Smooth muscle cell (in vitro differentiated cells): ENCODE data around the gene ZNF37A. TPM values are rescaled to one million over a fixed set of nuclear protein-coding genes. Genes with fewer than 3 reads are reported as not detected.

ENCODE experiments used
- DNase-seq: peaks from one replicate; lab custom pipeline; 2025; ENCODE audit not compliant: unreplicated experiment; lab: John Stamatoyannopoulos, UW
- H2AFZ ChIP-seq: fragments of 200-600 bp; sonication (generic); 2 replicates; pipeline ENCODE4 v1.6.0; 2016; ENCODE audit warnings: antibody characterized with exemption, low read depth, mild to moderate bottlenecking
- H3F3A ChIP-seq: fragments of 200-600 bp; sonication (generic); 2 replicates; pipeline ENCODE4 v1.6.0; 2017; ENCODE audit warnings: antibody characterized with exemption, low read depth
- H3K27ac ChIP-seq: fragments of 200-600 bp; sonication (generic); 2 replicates; pipeline ENCODE4 v1.5.1; 2016; ENCODE audit warnings: low read depth, mild to moderate bottlenecking
- H3K27me3 ChIP-seq: fragments of 200-600 bp; sonication (generic); 2 replicates; pipeline ENCODE4 v1.6.1; 2016; ENCODE audit warnings: low read depth, mild to moderate bottlenecking
- H3K36me3 ChIP-seq: fragments of 200-600 bp; sonication (generic); 2 replicates; pipeline ENCODE4 v1.5.1; 2016; ENCODE audit warnings: low read depth
- H3K4me1 ChIP-seq: fragments of 200-600 bp; sonication (generic); 2 replicates; pipeline ENCODE4 v1.5.1; 2016; ENCODE audit warnings: low read depth
- H3K4me2 ChIP-seq: fragments of 200-600 bp; sonication (generic); 2 replicates; pipeline ENCODE4 v1.6.0; 2016; ENCODE audit warnings: mild to moderate bottlenecking
- H3K4me3 ChIP-seq: fragments of 200-600 bp; sonication (generic); 2 replicates; pipeline ENCODE4 v1.5.1; 2016; ENCODE audit warnings: mild to moderate bottlenecking
- H3K79me2 ChIP-seq: fragments of 200-600 bp; sonication (generic); 2 replicates; pipeline ENCODE4 v1.6.0; 2016; ENCODE audit warnings: low read depth, mild to moderate bottlenecking
- H3K9ac ChIP-seq: fragments of 200-600 bp; sonication (generic); 2 replicates; pipeline ENCODE4 v1.6.0; 2016; ENCODE audit warnings: low read depth
- H3K9me3 ChIP-seq: fragments of 200-600 bp; sonication (generic); replicated peaks from 2 replicates; pipeline ENCODE4 v1.5.1; 2016; ENCODE audit warnings: low read depth
- H4K20me1 ChIP-seq: fragments of 200-600 bp; sonication (generic); 2 replicates; pipeline ENCODE4 v1.6.0; 2016; ENCODE audit warnings: low read depth
- CTCF ChIP-seq: fragments of 200-600 bp; sonication (generic); IDR thresholded peaks from 2 replicates; pipeline ENCODE4 v1.5.1; 2017; ENCODE audit warnings: borderline replicate concordance, mild to moderate bottlenecking, antibody characterized with exemption; ENCODE audit not compliant: insufficient read depth, poor library complexity, severe bottlenecking
- WGBS: methylation state at CpG from one replicate; pipeline ENCODE4 v1.1.7; 2016; ENCODE audit warnings: low lambda C conversion rate; 5-methylcytosine and 5-hydroxymethylcytosine counted together
- polyA plus RNA-seq: library from polyadenylated mRNA; unstranded; fragments of >200 nt; fragmentation: Nextera tagmentation; extraction: Ambion mirVana; gene quantifications from 2 replicates; pipeline ENCODE4 v1.2.1, GENCODE V29; 2016
- total RNA-seq: library from RNA; depleted of rRNA; stranded (reverse); fragments of >200 nt; gene quantifications from 2 replicates; pipeline ENCODE4 v1.2.3, GENCODE V29; 2014

ZNF37A gene
- total and polyA plus RNA-seq, 2 experiments from 2014 or later: 3.2 to 30.3 TPM

- H3K9ac ChIP-seq: no peak overlapping the region
- H3K4me1 ChIP-seq: no peaks in the 10 kb centered on the region
- H3K9me3 ChIP-seq: peaks cover 3% of the 10 kb centered on the region
- no peaks in the 10 kb centered on the region for H3K27me3 ChIP-seq
- DNase-seq: no peak
- WGBS: 48% methylated on average over 1 of the region's 1 CpG
- TF ChIP-seq CTCF: no peak
- H4K20me1 ChIP-seq: no peaks in the 10 kb centered on the region
- H3F3A ChIP-seq: no peaks in the 10 kb centered on the region
- no peak overlapping the region for H3K27ac ChIP-seq
- no peaks in the 10 kb centered on the region for H3K79me2 ChIP-seq
- no peak overlapping the region for H2AFZ ChIP-seq
- peaks cover 5% of the 10 kb centered on the region for H3K36me3 ChIP-seq
- H3K4me2 ChIP-seq: no peak overlapping the region
- H3K4me3 ChIP-seq: no peak overlapping the region
Measured at GRCh38 chr10:38102880-38103279, 8.7 kb downstream of the ZNF37A start.

- Histone ChIP-seq H3K9me3 (peaks cover 3% of the 10 kb centered on the region), H3K36me3 (peaks cover 5% of the 10 kb centered on the region), H3K79me2 (no peaks in the 10 kb centered on the region), H3F3A (no peaks in the 10 kb centered on the region), H3K4me2 (no peak overlapping the region), H2AFZ (no peak overlapping the region), H3K27ac (no peak overlapping the region), H3K4me1 (no peaks in the 10 kb centered on the region), H3K9ac (no peak overlapping the region), H3K4me3 (no peak overlapping the region), H4K20me1 (no peaks in the 10 kb centered on the region), H3K27me3 (no peaks in the 10 kb centered on the region)
- TF ChIP-seq CTCF: no peak
- DNase-seq: no peak
- 77% methylated on average over 3 of the region's 3 CpGs for WGBS
Measured at GRCh38 chr10:38103756-38104155, 9.6 kb downstream of the ZNF37A start.

GRCh38 chr10:38112159-38112558, 18.0 kb downstream of the ZNF37A start:
- H4K20me1 ChIP-seq: no peaks in the 10 kb centered on the region
- no peaks in the 10 kb centered on the region for H3F3A ChIP-seq
- no peak for TF ChIP-seq CTCF
- no peaks in the 10 kb centered on the region for H3K79me2 ChIP-seq
- 92% methylated on average over 2 of the region's 2 CpGs for WGBS
- no peak overlapping the region for H3K4me2 ChIP-seq
- H3K9me3 ChIP-seq: peaks cover 10% of the 10 kb centered on the region
- no peak overlapping the region for H2AFZ ChIP-seq
- DNase-seq: no peak
- H3K4me3 ChIP-seq: no peak overlapping the region
- peaks cover 22% of the 10 kb centered on the region for H3K36me3 ChIP-seq
- H3K4me1 ChIP-seq: no peaks in the 10 kb centered on the region
- no peaks in the 10 kb centered on the region for H3K27me3 ChIP-seq
- no peak overlapping the region for H3K9ac ChIP-seq
- H3K27ac ChIP-seq: no peak overlapping the region

- Histone ChIP-seq H3K79me2 (no peaks in the 10 kb centered on the region), H3K27ac (no peak overlapping the region), H2AFZ (no peak overlapping the region), H3K4me1 (no peaks in the 10 kb centered on the region), H3K27me3 (no peaks in the 10 kb centered on the region), H3K9ac (no peak overlapping the region), H3K4me3 (no peak overlapping the region), H3K9me3 (peaks cover 46% of the 10 kb centered on the region), H3F3A (no peaks in the 10 kb centered on the region), H3K36me3 (peaks cover 40% of the 10 kb centered on the region), H4K20me1 (no peaks in the 10 kb centered on the region), H3K4me2 (no peak overlapping the region)
- WGBS: 80% methylated on average over 3 of the region's 3 CpGs
- no peak for TF ChIP-seq CTCF
- DNase-seq: no peak
Measured at GRCh38 chr10:38118072-38118807, 24.1 kb downstream of the ZNF37A start.
